Measurements from ENCODE around the gene IGF1R.
A peak's percentile ranks its signal among the peaks of the same experiment; 100 is the strongest.

The IGF1R gene

DNA sequence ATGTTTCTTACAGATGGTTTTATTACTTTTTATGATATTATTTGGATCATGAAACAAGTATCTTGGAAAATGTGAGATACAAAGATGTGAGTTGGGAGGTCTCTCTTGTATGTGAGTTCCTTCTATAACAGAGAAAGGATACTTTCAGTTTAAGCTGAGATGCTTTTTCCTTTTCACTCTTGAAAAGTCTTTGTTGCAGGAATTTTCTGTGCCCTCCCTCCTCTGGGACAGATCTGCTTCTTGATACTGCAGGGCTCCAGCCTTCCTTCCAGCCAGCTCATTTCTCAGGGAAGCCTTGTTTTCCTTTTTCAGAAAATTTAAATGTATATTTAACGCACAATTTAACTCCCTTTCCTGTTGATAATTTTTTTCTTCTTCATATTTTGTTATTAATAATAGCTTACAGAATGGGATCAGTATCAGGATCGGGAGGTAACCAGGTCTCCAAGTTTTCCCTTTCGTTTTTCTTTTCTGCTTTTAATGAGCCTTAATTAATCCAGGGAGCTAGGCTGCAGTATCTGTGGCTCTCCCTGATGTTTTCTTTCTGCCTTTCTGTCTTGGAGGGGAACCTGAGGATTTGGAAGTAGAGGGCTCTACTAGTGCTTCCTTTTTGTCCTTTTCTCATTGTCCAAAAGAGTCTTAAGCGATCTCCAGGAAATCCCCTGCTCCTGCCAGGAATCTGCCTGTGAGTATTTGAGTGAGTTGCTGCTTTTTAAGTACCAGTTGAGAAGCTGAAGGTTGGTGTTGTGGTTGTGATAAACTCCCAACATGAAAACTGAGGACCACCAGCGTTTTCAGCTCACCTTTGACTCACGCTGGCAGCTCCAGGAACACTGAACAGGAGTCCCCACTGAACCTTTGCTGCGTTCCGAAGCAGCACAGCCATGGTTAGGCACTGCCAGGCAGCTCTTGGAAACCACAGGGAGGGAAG, 105.7 kb downstream of the IGF1R start:
- DNase-seq = no peak

DNA sequence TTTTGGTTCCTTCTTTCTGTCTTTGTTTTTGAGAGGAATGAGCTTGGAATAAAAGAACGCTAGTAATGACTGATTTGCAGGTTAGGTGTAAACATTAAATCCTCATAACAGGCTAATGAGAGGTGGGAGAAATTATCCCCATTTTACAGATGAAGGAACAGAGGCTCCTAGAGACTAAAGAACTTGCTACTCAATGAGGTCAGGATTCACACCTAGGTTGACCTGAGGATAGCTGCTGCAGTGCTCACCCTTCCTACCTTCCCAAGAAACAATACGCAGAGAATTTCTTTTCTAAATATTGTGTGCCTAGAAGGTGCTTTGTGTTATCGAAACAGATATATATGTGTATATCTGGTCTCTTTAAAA, 106.3 kb downstream of the IGF1R start:
- no peak for DNase-seq

DNA sequence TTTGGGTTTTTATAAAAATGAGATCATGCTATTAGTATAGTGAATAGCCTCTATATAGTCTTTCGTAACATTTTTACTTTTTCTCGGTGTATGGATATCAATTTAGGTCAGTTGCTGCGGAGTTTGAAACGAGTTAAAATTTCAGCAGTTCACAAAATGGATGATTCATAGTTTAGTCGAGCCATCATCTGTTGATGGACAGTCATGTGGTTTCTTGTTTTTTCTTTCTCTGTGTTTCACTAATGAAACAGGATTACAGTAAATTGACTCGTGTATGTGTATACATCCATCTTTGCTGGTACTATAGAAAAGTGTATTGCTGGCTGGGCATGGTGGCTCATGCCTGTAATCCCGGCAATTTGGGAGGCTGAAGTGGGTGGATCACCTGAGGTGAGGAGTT, 106.8 kb downstream of the IGF1R start:
- DNase-seq = no peak

DNA sequence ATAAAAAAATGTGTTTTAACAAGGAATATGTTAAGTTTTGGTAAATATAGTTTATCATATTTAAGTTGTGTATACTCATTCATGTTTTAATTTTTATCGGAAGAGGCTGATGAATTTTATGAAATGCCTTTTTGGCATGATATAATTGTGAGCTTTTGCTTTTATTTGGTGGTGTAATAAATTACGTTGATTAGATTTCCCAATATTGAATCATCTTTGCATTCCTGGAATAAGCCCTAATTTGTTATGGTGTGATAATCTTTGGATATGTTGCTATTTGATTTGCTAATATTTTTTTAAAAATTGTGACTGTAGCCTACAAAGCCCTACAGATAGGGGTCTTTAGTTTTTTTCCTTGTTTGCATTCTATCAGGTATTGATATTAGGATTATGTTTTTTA, 107.4 kb downstream of the IGF1R start:
- DNase-seq = no peak

DNA sequence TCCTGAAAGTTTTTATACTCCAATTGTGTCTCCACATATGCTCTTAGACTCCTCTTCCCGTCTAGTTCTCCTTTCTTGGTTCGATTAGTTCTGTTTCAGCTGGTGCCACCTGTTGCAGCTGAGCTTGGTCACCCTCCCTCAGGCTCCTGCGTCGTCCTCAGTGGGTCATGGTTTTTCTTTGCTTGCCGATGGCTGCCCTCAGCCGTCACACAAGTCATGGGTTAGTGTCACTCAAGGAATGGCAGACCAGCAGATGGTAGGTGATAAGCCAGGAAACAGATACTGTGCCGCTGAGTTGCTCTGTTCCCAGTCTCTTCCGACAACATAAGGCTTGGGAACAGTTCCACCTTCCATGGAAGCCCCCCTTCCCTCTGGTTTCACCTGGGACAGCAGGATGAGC, 109.9 kb downstream of the IGF1R start:
- DNase-seq = no peak

DNA sequence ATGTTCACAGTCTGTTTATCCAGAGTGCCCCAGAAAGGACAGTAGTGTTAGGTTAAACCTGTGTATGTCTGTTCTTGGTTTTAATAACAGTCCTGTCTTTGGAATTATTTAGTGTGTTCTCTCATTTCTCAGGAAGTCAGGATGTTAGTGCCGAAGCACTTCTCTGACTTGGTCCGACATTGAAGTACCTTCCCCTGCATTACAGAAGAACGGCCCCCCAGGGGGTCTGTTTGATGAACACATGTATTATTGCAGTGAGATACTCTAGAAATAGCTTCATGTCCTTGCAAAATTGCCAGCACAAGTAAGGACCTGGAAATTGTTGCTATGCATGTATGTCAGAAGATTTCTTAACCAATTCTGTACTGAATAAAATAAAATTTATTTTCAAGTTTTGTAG, 110.9 kb downstream of the IGF1R start:
- DNase-seq = no peak

DNA sequence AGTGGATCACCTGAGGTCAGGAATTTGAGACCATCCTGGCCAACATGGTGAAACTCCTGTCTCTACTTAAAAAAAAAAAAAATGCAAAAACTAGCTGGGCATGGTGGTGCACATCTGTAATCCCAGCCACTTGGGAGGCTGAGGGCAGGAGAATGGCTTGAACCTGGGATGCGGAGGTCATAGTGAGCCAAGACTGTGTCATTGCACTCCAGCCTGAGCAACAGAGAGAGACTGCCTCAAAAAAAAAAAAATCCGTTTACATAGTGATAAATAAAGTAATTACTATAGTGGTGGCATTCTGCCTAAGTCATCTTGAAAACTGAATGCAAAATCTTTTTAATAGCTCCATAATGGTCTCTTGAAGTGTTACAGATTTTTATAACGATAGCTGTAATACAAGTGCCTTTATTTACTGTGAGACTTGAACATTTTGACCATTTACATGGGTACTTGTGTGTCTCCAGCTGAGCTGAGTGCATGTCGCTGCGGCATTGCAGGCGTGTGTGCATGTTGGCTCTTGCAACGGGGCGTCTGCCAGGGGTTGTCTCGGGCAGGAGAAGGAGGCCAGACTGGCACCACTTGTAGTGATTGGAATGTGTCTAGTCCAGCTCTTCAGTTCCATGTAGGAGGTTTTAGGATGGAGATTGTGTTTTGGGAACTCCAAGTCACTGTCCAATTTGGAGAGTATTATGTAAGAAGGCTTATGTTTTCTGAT, 111.9 kb downstream of the IGF1R start:
- DNase-seq = peak; percentile 32

DNA sequence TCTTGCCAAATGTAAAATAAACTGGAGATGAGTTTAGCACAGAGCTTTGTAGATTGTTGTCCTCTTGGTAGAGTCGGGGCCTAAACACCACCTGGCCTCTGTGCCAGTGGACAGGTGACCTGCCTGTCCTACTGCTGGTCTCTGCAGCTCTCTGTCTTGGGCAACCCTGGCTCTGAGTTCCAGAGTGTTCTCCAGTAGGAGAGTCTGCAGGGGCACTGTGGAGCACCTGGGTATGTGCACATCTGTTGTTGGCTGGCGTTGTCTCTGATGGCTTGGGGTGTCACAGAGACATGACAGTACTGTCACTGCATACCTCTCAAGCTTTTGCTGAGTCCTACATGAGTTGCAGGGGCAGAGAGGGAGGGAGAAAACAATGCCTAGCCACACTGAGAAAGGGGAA, 112.6 kb downstream of the IGF1R start:
- DNase-seq = no peak

DNA sequence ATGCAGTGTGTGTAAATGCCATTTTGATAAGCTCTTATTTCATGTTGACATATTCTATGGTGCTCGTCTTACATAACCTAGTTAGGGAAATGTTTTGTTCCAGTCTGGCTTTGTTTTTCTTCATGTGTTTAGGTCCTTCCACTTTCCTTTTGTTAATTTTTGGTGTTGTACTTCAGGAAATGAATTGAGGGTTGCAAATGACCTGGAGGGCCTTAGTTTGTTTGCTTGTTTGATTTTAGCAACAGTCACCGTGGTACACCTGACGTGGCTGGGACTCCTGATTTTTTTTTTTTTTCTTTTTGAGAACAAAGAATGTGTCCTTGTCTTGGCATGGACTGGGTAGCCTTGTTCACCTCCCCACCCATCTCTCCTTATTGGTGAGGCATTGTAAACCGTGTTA, 114.8 kb downstream of the IGF1R start:
- DNase-seq = peak; percentile 32

DNA sequence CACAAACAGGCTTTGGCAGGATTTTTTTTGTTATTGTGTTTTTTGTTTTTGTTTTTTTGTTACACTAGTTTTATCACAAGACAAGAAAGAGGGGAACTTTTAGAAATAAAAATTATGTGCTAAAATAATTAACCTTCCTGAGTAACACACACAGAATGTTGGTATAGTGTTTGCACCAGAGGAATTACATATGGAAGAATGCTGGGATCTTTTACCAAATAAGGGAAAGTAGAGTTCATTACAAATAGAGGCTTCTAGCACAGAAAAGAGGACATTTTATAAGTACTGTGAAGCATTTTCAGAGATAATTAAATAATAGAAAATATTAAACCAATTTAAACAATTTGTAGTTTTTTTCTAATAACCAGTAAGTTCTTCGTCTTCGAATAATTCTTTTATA, 116.0 kb downstream of the IGF1R start:
- no peak for DNase-seq

DNA sequence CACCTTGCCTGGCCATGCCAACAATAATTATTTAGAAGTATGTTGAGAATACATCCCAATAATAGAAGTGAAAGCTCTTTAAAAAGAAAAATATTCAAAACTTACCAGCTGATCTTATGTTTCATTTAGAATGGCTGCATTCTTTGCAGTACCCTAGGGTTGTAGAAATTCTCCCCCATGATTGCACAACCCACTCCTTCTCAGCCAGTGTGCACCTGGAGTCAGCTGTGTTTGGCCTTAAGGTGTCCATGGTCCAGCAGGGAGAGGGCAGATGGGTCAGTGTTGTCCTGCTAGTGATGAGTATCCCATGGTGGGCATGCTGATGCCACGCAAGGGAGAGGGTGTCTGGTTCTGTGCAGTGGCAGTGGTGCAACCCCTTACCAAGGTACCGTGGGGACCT, 117.3 kb downstream of the IGF1R start:
- no peak for DNase-seq

DNA sequence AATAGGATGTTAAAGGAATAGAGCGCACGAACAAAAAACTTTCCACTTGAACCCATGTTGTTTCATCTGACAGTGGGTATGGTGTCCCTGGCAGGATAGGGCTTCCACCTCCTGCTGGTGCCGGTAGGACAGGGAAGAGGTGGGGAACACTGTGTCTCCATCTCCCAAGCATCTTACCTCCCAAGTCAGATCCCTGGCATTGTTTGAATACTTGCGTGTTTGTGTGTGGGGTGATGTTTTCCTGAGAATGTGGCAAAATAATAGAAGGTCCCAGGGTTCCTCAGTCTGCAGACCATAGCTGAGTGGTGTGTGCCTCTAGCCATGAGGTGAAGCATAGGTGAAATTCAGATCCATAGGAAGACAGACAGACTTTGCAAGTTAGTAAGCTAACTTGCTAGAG, 119.4 kb downstream of the IGF1R start:
- DNase-seq = no peak

DNA sequence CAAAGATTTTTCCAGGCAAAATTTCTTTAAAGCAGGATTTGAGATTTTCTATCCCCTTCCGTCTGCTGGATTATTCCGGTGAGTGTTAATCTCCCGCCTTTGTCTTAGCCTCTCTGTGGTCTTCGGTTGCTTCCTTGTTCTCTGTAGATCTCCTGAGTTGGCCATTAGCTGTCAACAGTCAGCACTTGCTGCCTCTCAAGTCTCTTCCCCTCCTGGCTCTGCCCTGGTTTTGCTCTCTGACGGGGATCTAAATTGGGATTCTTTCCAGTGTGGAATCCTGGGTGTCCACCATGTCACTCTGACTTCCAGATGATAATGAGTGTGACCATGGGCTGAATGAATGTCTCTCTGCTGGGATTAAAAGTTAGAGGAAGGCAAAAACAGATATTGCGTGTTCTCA, 121.5 kb downstream of the IGF1R start:
- DNase-seq = no peak

DNA sequence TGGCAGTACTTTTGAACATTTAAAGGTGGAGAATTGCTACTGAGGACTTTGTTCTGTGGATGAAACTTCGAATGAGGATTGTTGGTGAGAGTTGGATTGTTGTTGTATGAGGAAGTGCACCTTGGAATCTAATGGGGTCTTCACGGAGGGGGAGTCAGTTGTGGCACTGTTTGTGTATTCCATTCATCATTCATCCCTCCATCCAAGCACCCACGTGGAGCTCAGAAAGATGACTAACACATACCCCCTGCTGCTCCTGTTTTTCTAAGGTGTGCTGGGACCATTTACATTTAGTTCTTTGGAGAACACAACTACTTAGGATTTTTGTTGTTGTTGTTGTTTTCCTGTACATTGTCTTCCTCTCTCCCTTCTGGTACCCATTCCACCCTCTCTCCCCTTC, 122.6 kb downstream of the IGF1R start:
- no peak for DNase-seq

DNA sequence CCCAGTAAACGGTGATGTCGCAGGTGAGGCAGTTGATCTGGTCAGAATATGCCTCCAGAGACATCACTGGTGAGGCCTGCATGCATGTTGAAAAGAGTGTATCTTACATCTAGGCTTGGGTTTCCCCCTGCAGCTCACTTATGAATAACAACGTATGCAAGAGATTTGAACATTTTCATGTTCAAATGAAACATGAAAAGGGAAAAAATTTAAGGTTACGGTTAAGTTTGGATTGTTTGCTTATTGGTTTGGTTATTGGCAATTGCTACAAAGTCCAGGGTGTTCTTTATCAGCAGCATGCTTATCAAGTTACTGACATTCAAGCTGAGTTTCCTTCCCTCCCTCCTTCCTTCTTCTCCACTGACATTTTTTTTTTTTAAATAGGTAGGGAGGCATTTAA, 123.2 kb downstream of the IGF1R start:
- no peak for DNase-seq

DNA sequence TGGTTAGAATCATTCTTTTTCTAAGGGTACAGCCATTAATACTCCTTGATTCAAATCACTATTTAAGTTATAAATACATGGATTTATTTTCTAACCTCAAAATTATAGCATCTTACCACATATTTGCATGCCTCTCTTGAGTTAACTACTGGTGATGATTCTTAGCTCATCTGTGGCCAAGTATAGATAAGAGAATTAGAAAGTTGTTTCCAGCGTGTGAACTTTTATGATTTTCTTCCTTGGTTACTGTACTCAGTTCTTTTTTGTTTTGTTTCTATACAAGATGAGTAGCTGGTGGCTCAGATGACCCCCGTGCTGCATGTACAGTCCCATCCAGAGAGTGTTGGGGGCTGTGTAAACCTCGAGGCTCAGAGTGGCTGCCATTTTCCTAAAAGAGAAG, 124.6 kb downstream of the IGF1R start:
- DNase-seq = no peak

DNA sequence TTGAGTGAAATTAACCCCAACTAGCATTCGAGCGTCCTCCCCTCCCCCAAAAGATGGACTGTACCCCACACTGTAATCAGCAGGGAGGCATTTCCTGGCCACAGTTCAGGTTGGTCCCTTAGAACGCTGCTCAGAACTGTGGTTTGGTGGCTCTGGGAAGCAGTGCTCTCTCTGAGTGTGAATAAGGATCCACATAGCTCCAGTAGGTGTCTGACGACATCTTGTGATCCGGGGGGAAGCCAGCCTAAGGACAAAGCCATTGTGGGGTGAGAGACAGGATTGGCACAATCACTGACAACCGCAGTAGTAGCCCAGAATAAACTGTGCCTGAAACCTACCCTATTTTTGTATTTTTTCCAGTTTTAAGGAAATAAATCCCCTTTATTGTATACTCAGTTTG, 125.3 kb downstream of the IGF1R start:
- no peak for DNase-seq

DNA sequence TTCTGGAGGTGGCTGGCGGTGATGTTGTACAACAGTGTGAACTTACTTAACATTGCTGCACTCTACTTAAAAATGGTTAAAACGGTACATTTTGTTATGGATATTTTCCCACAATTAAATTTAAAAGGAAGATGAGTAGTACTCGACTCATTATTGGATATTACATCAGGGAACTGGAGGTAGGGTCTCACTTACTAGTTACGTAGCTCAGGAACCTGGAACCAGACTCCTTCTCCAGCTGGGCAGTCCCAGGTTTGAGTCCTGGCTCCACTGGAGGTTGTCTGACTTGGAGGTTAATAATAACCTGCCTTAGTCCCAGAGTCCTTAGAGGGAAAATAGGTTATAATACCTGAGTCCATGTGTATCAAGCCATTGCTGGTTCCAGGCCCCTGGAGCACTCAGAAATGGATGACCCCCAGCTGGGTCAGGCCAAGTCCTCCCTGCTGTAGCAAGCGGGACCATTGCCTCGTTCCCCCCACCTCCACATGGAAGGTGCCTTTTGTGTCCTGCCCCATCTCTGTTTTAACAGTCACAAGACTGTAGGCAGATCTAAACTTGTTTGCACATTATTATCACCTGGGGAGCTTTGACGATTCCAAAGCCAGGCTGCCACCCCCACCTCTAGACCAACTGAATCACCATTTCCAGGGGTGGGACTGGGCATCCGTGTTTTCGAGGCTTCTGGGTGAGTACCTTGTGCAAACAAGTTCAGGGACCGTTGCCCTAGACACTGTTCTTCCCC, 126.6 kb downstream of the IGF1R start:
- no peak for DNase-seq

DNA sequence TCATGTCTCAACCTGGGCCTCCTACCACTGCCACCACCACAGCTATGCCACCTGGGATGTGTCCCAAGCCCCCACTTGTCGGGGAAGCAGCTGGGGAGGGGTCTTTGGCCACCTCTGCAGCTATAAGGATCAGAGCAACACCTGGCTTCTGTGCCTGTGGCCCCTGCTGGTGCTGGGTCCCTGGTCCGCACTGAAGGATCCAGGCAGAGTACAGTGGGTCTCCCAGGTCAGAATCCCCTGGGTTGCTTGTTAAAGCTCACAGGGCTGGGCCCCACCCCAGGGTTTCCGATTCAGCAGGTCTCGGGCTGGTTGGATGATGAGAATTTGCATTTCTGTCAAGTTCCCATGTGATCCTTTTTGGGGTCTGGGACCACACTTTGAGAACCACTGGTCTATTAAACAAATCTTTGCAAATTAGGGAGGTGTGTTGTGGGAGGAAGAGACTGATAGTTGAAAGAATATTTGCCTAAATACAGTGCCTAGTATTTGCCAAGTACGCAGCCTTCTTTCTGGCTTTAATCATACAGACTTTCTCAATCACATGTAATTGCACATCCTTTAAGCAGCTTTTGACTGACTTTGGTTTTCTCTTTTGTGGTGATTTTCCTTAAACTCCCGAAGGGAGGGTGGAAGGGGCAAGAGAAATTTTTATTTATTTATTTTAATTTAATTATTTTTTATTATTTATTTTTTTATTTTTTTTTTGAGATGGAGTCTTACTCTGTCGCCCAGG, 127.3 kb downstream of the IGF1R start:
- DNase-seq = no peak

DNA sequence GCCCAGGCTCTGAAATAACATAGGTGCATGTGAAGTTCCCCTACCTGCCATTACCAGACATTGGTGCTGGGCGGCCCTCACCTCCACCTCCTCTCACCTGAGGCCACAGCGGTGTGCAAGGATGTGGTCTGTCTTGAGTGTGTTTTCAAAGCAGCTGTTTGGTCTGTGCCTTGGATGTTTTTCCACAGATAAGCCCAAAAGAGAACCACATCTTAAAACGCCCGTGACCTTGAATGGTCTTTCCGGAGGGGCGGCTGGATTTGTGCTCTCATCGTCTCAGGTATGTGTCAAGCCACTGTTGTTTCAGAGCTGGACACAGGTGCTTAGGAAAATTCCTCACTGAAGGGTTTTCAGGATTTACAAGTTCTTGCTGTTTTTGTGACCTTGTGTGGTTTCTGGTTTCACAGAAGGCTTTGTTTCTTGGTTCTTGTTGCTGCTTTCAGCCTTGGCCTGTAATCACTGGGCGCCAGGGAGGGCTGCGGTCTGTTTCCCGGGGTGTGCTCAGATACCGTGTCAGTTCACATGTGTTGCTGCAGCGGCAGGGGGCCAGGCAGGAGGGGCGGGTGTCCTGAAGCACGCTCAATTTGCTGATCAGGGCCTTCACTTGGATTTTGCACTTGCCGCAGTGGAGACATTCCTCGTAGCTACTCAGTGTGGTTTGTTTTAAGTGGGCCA, 128.4 kb downstream of the IGF1R start:
- DNase-seq = no peak

DNA sequence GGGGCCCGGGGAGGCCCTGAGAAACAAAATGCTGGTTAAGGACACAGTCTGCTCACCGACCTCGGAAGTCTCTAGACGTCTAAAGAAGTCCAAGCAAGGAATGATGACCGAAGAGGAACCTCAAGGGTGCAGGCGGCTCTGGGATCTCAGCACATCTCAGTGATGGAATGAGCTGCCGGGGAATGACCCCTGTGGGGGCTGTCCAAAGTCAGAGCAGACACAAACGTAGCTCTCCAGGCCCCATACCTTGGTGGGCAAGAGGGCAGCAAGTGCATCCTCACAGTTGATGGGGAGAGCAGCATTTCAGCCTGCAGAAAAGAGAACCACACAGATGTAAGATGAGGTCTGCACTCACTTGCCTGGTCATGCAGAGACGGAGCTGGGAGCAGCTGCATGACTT, 129.1 kb downstream of the IGF1R start:
- DNase-seq = no peak

DNA sequence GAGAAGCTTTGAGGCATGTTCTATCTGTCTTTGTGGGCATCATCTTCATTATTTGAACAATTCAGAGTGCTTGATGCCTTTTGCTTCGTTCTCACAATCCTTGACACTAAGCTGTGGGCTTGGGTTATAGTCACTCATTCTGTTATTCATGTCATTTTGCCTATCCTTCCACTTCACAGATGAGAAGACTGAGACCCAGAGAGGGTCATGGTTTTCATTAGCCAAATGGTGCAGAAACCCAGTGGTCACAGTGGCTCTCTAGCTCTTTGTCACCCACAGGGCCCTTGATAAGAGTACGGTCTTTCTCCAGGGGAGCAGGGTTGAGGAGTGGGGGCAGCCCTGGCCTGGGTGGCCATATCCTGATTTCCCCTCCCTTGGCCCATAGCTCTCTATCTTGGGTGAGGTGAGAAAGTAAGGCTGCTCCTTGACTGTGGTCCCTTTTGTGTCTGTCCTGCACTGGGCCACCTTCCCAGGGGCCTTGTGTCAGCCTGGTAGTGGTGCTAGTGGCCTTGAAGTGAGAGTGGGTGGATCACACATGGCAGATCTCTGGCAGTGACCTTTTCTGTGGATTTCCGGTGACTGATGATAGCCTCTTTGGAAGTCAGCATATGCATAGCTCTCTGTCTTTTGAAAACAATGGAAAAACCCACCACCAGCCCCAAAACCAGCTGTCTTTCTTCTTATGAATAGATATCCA, 130.1 kb downstream of the IGF1R start:
- no peak for DNase-seq
